Upper lobe of left lung (tissue), 4 donors: ENCODE data around the gene ALS2.

Source experiments
- CTCF ChIP-seq, 6 experiments: fragments of 450-650 bp in 4 of 6; fragments of 200-600 bp in 2 of 6; sonication (generic) in 2 of 6; IDR thresholded peaks; one replicate each; pipeline ENCODE4 v1.5.1; 2016 to 2019; ENCODE audit warnings: antibody characterized with exemption in 6 of 6
- EP300 ChIP-seq, 4 donors: sonication (generic); formaldehyde crosslinking; IDR thresholded peaks; one replicate each; pipeline ENCODE4 v1.5.1; 2017; ENCODE audit warnings: antibody characterized with exemption in 4 of 4, control low read depth in 2 of 4
- POLR2A ChIP-seq, 4 donors: fragments of 450-650 bp; IDR thresholded peaks; one replicate each; pipeline ENCODE4 v1.5.1; 2016 to 2017; ENCODE audit warnings: antibody characterized with exemption in 4 of 4, mild to moderate bottlenecking in 2 of 4
- POLR2AphosphoS5 ChIP-seq, 2 donors: sonication (generic); formaldehyde crosslinking; IDR thresholded peaks; one replicate each; pipeline ENCODE4 v1.5.1; 2017; ENCODE audit warnings: antibody characterized with exemption in 2 of 2

GRCh38 chr2:201777043-201777442 lies 3.7 kb downstream of the ALS2 start:
- TF ChIP-seq CTCF (IDR thresholded peaks at IDR 0.05) (no peak), POLR2A (IDR thresholded peaks at IDR 0.05) (no peak), POLR2AphosphoS5 (IDR thresholded peaks at IDR 0.05) (no peak), EP300 (IDR thresholded peaks at IDR 0.05) (no peak)
